IPS-20b (cell line): ENCODE data around the gene TYMS.

ENCODE experiments used
- H3K27ac ChIP-seq: one replicate; pipeline ENCODE4 v1.5.1; 2013; ENCODE audit warnings: low read length
- H3K27me3 ChIP-seq: 2 replicates; pipeline ENCODE4 v1.6.1; 2013; ENCODE audit warnings: mild to moderate bottlenecking, low read length, inconsistent platforms; ENCODE audit not compliant: insufficient read depth
- H3K36me3 ChIP-seq: 2 replicates; pipeline ENCODE4 v1.6.1; 2013; ENCODE audit warnings: low read depth, mild to moderate bottlenecking, inconsistent platforms, low read length, moderate library complexity; ENCODE audit not compliant: insufficient read depth
- H3K4me1 ChIP-seq: 2 replicates; pipeline ENCODE4 v1.6.1; 2013; ENCODE audit warnings: mild to moderate bottlenecking, control low read depth, inconsistent platforms, low read length, moderate library complexity; ENCODE audit not compliant: insufficient read depth
- H3K4me3 ChIP-seq: 2 replicates; pipeline ENCODE4 v1.5.1; 2013; ENCODE audit warnings: mild to moderate bottlenecking, low read length, inconsistent platforms
- H3K9ac ChIP-seq: 2 replicates; pipeline ENCODE4 v1.6.1; 2013; ENCODE audit warnings: low read depth, mild to moderate bottlenecking, inconsistent platforms, low read length, moderate library complexity
- H3K9me3 ChIP-seq: 2 replicates; pipeline ENCODE4 v1.6.1; 2013; ENCODE audit warnings: mild to moderate bottlenecking, low read depth, low read length, inconsistent platforms; ENCODE audit not compliant: insufficient read depth

The TYMS gene

GRCh38 chr18:622289-622688 lies 35.2 kb upstream of the TYMS start:
- Histone ChIP-seq H3K9me3 (no peaks in the 10 kb centered on the region), H3K4me1 (no peaks in the 10 kb centered on the region), H3K27me3 (no peaks in the 10 kb centered on the region), H3K27ac (no peak overlapping the region), H3K9ac (no peak overlapping the region), H3K4me3 (no peak overlapping the region), H3K36me3 (no peaks in the 10 kb centered on the region)

GRCh38 chr18:623761-624620 lies 33.5 kb upstream of the TYMS start:
- Histone ChIP-seq H3K36me3 (no peaks in the 10 kb centered on the region), H3K27ac (no peak overlapping the region), H3K4me3 (no peak overlapping the region), H3K4me1 (no peaks in the 10 kb centered on the region), H3K9me3 (no peaks in the 10 kb centered on the region), H3K27me3 (no peaks in the 10 kb centered on the region), H3K9ac (no peak overlapping the region)

- Histone ChIP-seq H3K27ac (no peak overlapping the region), H3K27me3 (no peaks in the 10 kb centered on the region), H3K9me3 (no peaks in the 10 kb centered on the region), H3K9ac (no peak overlapping the region), H3K4me3 (no peak overlapping the region), H3K36me3 (no peaks in the 10 kb centered on the region), H3K4me1 (no peaks in the 10 kb centered on the region)
These were observed 30.2 kb upstream of the TYMS start for GRCh38 chr18:627231-627630.

GRCh38 chr18:629269-630150 lies 27.9 kb upstream of the TYMS start:
- Histone ChIP-seq H3K27me3 (no peaks in the 10 kb centered on the region), H3K4me3 (no peak overlapping the region), H3K9ac (no peak overlapping the region), H3K4me1 (peaks cover 1% of the 10 kb centered on the region; the same call in 1 of the 2 replicates), H3K36me3 (no peaks in the 10 kb centered on the region), H3K27ac (no peak overlapping the region), H3K9me3 (no peaks in the 10 kb centered on the region)

- H3K27ac ChIP-seq, result no peak overlapping the region
- H3K4me1 ChIP-seq, result peaks cover 9% of the 10 kb centered on the region
- H3K9ac ChIP-seq, result no peak overlapping the region
- H3K27me3 ChIP-seq, result no peaks in the 10 kb centered on the region
- no peaks in the 10 kb centered on the region for H3K36me3 ChIP-seq
- no peak overlapping the region for H3K4me3 ChIP-seq
- no peaks in the 10 kb centered on the region for H3K9me3 ChIP-seq
These were observed 25.9 kb upstream of the TYMS start for GRCh38 chr18:631560-631959.

- H3K9me3 ChIP-seq, result no peaks in the 10 kb centered on the region
- no peaks in the 10 kb centered on the region for H3K36me3 ChIP-seq
- H3K4me1 ChIP-seq, result peaks cover 9% of the 10 kb centered on the region
- peak overlapping the region; percentile 59; the same call in 1 of the 2 replicates for H3K4me3 ChIP-seq
- H3K27ac ChIP-seq, result no peak overlapping the region
- H3K27me3 ChIP-seq, result no peaks in the 10 kb centered on the region
- peak overlapping the region; percentile 36; the same call in 1 of the 2 replicates for H3K9ac ChIP-seq
These were observed 22.9 kb upstream of the TYMS start for GRCh38 chr18:634551-635045.

- peak overlapping the region; percentile 36; the same call in 1 of the 2 replicates for H3K9ac ChIP-seq
- H3K9me3 ChIP-seq, result no peaks in the 10 kb centered on the region
- H3K4me1 ChIP-seq, result peaks cover 9% of the 10 kb centered on the region
- no peaks in the 10 kb centered on the region for H3K36me3 ChIP-seq
- peak overlapping the region; percentile 59 for H3K4me3 ChIP-seq
- H3K27me3 ChIP-seq, result no peaks in the 10 kb centered on the region
- H3K27ac ChIP-seq, result no peak overlapping the region
These were observed 22.3 kb upstream of the TYMS start for GRCh38 chr18:635171-635570.

GRCh38 chr18:641224-641623 lies 16.2 kb upstream of the TYMS start:
- Histone ChIP-seq H3K9ac (no peak overlapping the region), H3K36me3 (no peaks in the 10 kb centered on the region), H3K9me3 (no peaks in the 10 kb centered on the region), H3K4me1 (no peaks in the 10 kb centered on the region), H3K4me3 (no peak overlapping the region), H3K27me3 (no peaks in the 10 kb centered on the region), H3K27ac (no peak overlapping the region)

GRCh38 chr18:644395-645004 lies 13.0 kb upstream of the TYMS start:
- no peaks in the 10 kb centered on the region for H3K4me1 ChIP-seq
- H3K9ac ChIP-seq, result no peak overlapping the region
- H3K27me3 ChIP-seq, result no peaks in the 10 kb centered on the region
- no peak overlapping the region for H3K4me3 ChIP-seq
- no peaks in the 10 kb centered on the region for H3K36me3 ChIP-seq
- H3K9me3 ChIP-seq, result no peaks in the 10 kb centered on the region
- H3K27ac ChIP-seq, result no peak overlapping the region

GRCh38 chr18:647304-647703 lies 10.1 kb upstream of the TYMS start:
- Histone ChIP-seq H3K36me3 (no peaks in the 10 kb centered on the region), H3K27me3 (no peaks in the 10 kb centered on the region), H3K27ac (no peak overlapping the region), H3K4me1 (no peaks in the 10 kb centered on the region), H3K9ac (no peak overlapping the region), H3K4me3 (no peak overlapping the region), H3K9me3 (no peaks in the 10 kb centered on the region)

- Histone ChIP-seq H3K27me3 (no peaks in the 10 kb centered on the region), H3K27ac (no peak overlapping the region), H3K4me3 (no peak overlapping the region), H3K4me1 (no peaks in the 10 kb centered on the region), H3K36me3 (no peaks in the 10 kb centered on the region), H3K9ac (no peak overlapping the region), H3K9me3 (no peaks in the 10 kb centered on the region)
These were observed 8.1 kb upstream of the TYMS start for GRCh38 chr18:649341-649740.
